Astrocyte of the spinal cord (primary cell): ENCODE measurements around the gene ZNF227.
A peak's percentile ranks its signal among the peaks of the same experiment; 100 is the strongest.
"Not testable (repeated sequence)": the region's sequence is repeated elsewhere in the genome, so short reads cannot be mapped to it uniquely, and the experiment has no call there.

ENCODE experiments used
- DNase-seq: peaks from one replicate; pipeline ENCODE4 v3.0.0; 2011; ENCODE audit warnings: low read depth, low spot score
- H3K4me3 ChIP-seq: 2 replicates; pipeline ENCODE4 v1.5.1; 2011; ENCODE audit warnings: low read depth, mild to moderate bottlenecking, low read length, moderate library complexity
- CTCF ChIP-seq: IDR thresholded peaks from 2 replicates; pipeline ENCODE4 v1.5.1; 2012; ENCODE audit warnings: low read depth, mild to moderate bottlenecking, low read length, inconsistent platforms
- in situ Hi-C: cut with HindIII; loops from 2 replicates; pipeline ENCODE4 v1.10.0; 2017; ENCODE audit warnings: low sequenced_read_pairs

ZNF227 gene

GRCh38 chr19:44212250-44212865 is at the start of gene ZNF227:
Gene ZNF227 (plus strand): TSS chr19:44212532. CDS start chr19:44217793, 5,261 bp downstream.
- H3K4me3 ChIP-seq: peak within 1 kb of the TSS; percentile 94
- peak; percentile 97 for DNase-seq
- no peak for TF ChIP-seq CTCF
- in situ Hi-C loops: no loop called here

GRCh38 chr19:44163789-44164188 is 48.5 kb upstream of the ZNF227 start:
- H3K4me3 ChIP-seq: no peak overlapping the region
- in situ Hi-C loops: no loop called here
- no peak for TF ChIP-seq CTCF
- no peak for DNase-seq

GRCh38 chr19:44164327-44164672 is 48.0 kb upstream of the ZNF227 start:
- in situ Hi-C loops: no loop called here
- peak overlapping the region; percentile 91 for H3K4me3 ChIP-seq
- no peak for DNase-seq
- no peak for TF ChIP-seq CTCF

- in situ Hi-C loops: no loop called here
- H3K4me3 ChIP-seq: peak within 1 kb of the TSS; percentile 91
- peak; percentile 99 for DNase-seq
- TF ChIP-seq CTCF: no peak
Observed at GRCh38 chr19:44164673-44165512, 47.4 kb upstream of the ZNF227 start, which contains the start of gene ZNF226. Gene ZNF226 (plus strand): TSS chr19:44165100. CDS start chr19:44170081, 4,981 bp downstream.

- DNase-seq, H3K4me3 ChIP-seq: not testable (repeated sequence)
Observed at GRCh38 chr19:44170660-44171059, 41.7 kb upstream of the ZNF227 start.

GRCh38 chr19:44176590-44176989 is 35.7 kb upstream of the ZNF227 start:
- in situ Hi-C loops: no loop called here
- no peak for DNase-seq
- TF ChIP-seq CTCF: no peak
- no peak overlapping the region for H3K4me3 ChIP-seq

More at GRCh38 chr19:44170660-44171059, 41.7 kb upstream of the ZNF227 start:
- in situ Hi-C loops: not testable (repeated sequence)

GRCh38 chr19:44180968-44181367 is 31.4 kb upstream of the ZNF227 start:
- H3K4me3 ChIP-seq: no peak overlapping the region
- DNase-seq: no peak
- no peak for TF ChIP-seq CTCF
- in situ Hi-C loops: no loop called here
